SHP77 treated with DMSO at 0.1 percent for 48 hours (cell line): Measurements from ENCODE around the gene GPANK1.

Experiments
- DNase-seq: peaks from one replicate; lab custom pipeline; 2025; lab: John Stamatoyannopoulos, UW

Gene GPANK1

GRCh38 chr6:31617010-31617409, 47.8 kb downstream of the GPANK1 start:
- no peak for DNase-seq

DNA sequence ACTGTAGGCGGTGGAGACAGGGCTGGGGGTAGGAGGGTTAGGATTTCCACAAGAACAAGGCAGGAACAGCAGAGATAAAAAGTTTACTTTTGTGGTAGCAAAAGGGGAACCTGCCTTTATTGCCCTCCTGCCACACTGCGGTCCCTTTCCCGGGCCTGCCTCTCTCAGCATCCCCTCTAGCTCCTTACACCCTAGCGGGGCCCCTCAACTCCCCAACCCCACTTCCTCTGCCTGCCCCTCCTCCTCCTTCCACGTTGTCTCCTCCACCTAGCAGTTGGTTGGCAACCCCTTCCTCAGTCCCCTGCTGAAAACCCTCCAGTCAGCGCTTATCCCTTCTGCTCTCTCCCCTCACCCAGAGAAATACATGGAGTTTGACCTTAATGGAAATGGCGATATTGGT, 49.0 kb downstream of the GPANK1 start:
- no peak for DNase-seq

DNA sequence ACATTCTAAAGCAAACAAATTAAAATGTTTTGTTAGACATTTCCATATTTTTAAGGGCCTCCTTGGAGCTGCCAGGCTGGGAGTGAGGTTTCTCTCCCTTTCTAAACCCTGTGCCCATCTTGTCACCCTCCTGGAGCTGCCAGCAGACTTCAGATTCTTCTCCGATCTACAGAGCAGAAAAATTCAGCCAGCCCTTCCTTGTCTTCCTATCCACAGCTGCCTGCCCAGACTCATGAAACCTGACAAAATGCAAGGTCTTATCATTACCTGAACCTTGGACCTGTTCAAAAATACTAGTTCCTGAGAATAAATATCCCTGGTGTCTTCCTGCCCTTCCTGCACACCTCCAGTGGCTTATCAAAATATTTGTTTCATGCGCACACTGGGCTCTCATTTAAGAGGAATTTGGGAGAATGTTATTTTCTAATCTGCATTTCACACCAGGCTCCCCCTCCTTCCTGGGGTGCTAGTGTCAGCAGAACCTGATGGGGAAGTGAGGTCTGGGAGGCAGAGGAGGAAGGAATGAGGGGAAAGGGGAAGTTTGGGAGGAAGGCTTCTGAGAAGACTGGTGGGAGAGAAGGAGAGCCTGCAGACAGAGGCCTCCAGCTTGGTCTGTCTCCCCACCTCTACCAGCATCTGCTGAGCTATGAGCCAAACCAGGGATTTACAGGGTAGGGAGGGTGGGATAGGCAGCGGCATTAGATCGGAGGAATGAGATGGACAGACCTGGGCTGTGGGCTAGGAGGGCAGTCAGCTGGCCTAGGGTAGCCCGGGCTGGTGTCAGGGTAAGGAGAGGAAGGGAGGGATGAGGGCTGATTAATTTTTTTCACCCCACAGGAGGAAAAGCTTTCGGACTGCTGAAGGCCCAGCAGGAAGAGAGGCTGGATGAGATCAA, 49.9 kb downstream of the GPANK1 start, which contains the start of gene AIF1:
AIF1 (plus strand) TSS at position 551 of the 895 bp plus-strand sequence; CDS start at position 647, 96 bp downstream.
- DNase-seq = no peak

DNA sequence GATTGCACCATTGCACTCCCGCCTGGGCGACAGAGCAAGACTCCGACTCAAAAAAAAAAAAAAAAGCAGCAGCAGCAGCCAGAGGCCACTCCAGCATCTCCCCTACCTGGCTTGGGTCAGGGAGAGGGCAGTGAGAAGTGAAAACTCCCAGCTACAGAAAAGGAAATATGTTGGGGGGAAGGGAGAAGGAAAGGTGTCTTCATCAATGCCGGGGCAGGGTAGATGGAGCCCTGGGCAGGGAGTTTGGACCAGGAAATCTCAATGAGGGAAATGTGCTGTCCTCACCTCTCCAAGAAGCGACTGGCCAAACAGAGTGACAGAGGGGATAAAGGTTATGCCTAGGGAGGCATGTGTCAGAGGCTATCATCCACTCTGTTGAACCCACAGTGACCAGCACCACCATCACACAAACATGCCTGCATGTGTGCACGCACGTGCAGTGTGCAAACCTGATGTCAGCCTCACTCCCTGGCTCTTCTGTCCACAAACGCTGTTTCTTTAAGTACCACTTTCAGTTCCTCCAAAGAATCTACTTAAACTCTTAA, 50.6 kb downstream of the GPANK1 start:
- no peak for DNase-seq
